ENCODE data around the gene MOV10L1. TPM values are rescaled to one million over a fixed set of nuclear protein-coding genes. Genes with fewer than 3 reads are reported as not detected.

The MOV10L1 gene
- total and polyA plus RNA-seq, 5 donors from 2014 or later = not detected

GRCh38 chr22:50104141-50104544 lies 14.3 kb downstream of the MOV10L1 start:
- Histone ChIP-seq H3K4me3 (ENCODE audit: low read depth, low read length) (no peak overlapping the region), H3K27ac (ENCODE audit: insufficient read depth, low read length, poor library complexity, severe bottlenecking) (no peak overlapping the region), H3K4me1 (ENCODE audit: control insufficient read depth, insufficient read depth, low read length, poor library complexity, severe bottlenecking) (peaks cover 6% of the 10 kb centered on the region), H3K9me3 (ENCODE audit: control insufficient read depth in 2 of 2, low read length in 2 of 2) (no peaks in the 10 kb centered on the region), H3K27me3 (ENCODE audit: control insufficient read depth, insufficient read depth, low read length) (no peaks in the 10 kb centered on the region), H3K36me3 (ENCODE audit: control insufficient read depth, insufficient read depth, low read length) (no peaks in the 10 kb centered on the region)
- no peak overlapping the region for H3K27ac Mint-ChIP-seq
- H3K9me3 Mint-ChIP-seq = no peaks in the 10 kb centered on the region
- DNase-seq (peak in 1 of 3 donors; percentile 14), ATAC-seq (ENCODE audit: low read depth in 2 of 2) (no peak)
- H3K27me3 Mint-ChIP-seq = peaks cover 24% of the 10 kb centered on the region
- no peak overlapping the region for H3K4me3 Mint-ChIP-seq
- no peaks in the 10 kb centered on the region for H3K36me3 Mint-ChIP-seq
- peaks cover 0 to 10% (median 8%) of the 10 kb centered on the region in 4 donors for H3K4me1 Mint-ChIP-seq

GRCh38 chr22:50105208-50106100 lies 15.6 kb downstream of the MOV10L1 start:
- Histone ChIP-seq H3K27me3 (ENCODE audit: control insufficient read depth, insufficient read depth, low read length) (no peaks in the 10 kb centered on the region), H3K27ac (ENCODE audit: insufficient read depth, low read length, poor library complexity, severe bottlenecking) (no peak overlapping the region), H3K4me1 (ENCODE audit: control insufficient read depth, insufficient read depth, low read length, poor library complexity, severe bottlenecking) (peaks cover 6% of the 10 kb centered on the region), H3K36me3 (ENCODE audit: control insufficient read depth, insufficient read depth, low read length) (no peaks in the 10 kb centered on the region), H3K9me3 (ENCODE audit: control insufficient read depth in 2 of 2, low read length in 2 of 2) (no peaks in the 10 kb centered on the region), H3K4me3 (ENCODE audit: low read depth, low read length) (peak overlapping the region; percentile 67)
- H3K36me3 Mint-ChIP-seq = no peaks in the 10 kb centered on the region
- ATAC-seq (ENCODE audit: low read depth in 2 of 2) (peak; percentile 74 to 79), DNase-seq (peak in 2 of 3 donors; percentile 29 to 85)
- H3K4me1 Mint-ChIP-seq = peaks cover 0 to 10% (median 8%) of the 10 kb centered on the region in 4 donors
- peak overlapping the region; percentile 17 to 49 (median 48) for H3K27ac Mint-ChIP-seq
- peaks cover 23% of the 10 kb centered on the region for H3K27me3 Mint-ChIP-seq
- peak overlapping the region in 3 of 4 donors; percentile 48 to 74 (median 69) for H3K4me3 Mint-ChIP-seq
- H3K9me3 Mint-ChIP-seq = no peaks in the 10 kb centered on the region

- no peak overlapping the region for H3K27ac Mint-ChIP-seq
- H3K27me3 Mint-ChIP-seq = peaks cover 18% of the 10 kb centered on the region
- H3K9me3 Mint-ChIP-seq = no peaks in the 10 kb centered on the region
- DNase-seq (no peak), ATAC-seq (ENCODE audit: low read depth in 2 of 2) (no peak)
- H3K4me3 Mint-ChIP-seq = no peak overlapping the region
- no peaks in the 10 kb centered on the region for H3K36me3 Mint-ChIP-seq
- H3K27me3 ChIP-seq (ENCODE audit: control insufficient read depth, insufficient read depth, low read length) = no peaks in the 10 kb centered on the region
- no peaks in the 10 kb centered on the region for H3K36me3 ChIP-seq (ENCODE audit: control insufficient read depth, insufficient read depth, low read length)
- peaks cover 6% of the 10 kb centered on the region for H3K4me1 ChIP-seq (ENCODE audit: control insufficient read depth, insufficient read depth, low read length, poor library complexity, severe bottlenecking)
- H3K4me1 Mint-ChIP-seq = peaks cover 0 to 13% (median 8%) of the 10 kb centered on the region in 4 donors
- no peaks in the 10 kb centered on the region for H3K9me3 ChIP-seq (ENCODE audit: control insufficient read depth in 2 of 2, low read length in 2 of 2)
- H3K4me3 ChIP-seq (ENCODE audit: low read depth, low read length) = no peak overlapping the region
- H3K27ac ChIP-seq (ENCODE audit: insufficient read depth, low read length, poor library complexity, severe bottlenecking) = no peak overlapping the region
These were observed 17.7 kb downstream of the MOV10L1 start for GRCh38 chr22:50107529-50107928.

- Mint-ChIP-seq H3K9me3 (no peaks in the 10 kb centered on the region), H3K36me3 (no peaks in the 10 kb centered on the region), H3K27ac (peak overlapping the region in 1 of 3 donors; percentile 1), H3K4me1 (peaks cover 0 to 7% (median 2%) of the 10 kb centered on the region in 4 donors), H3K27me3 (peaks cover 38% of the 10 kb centered on the region), H3K4me3 (no peak overlapping the region)
- Histone ChIP-seq H3K4me3 (ENCODE audit: low read depth, low read length) (no peak overlapping the region), H3K27me3 (ENCODE audit: control insufficient read depth, insufficient read depth, low read length) (no peaks in the 10 kb centered on the region), H3K27ac (ENCODE audit: insufficient read depth, low read length, poor library complexity, severe bottlenecking) (no peak overlapping the region), H3K9me3 (ENCODE audit: control insufficient read depth in 2 of 2, low read length in 2 of 2) (no peaks in the 10 kb centered on the region), H3K36me3 (ENCODE audit: control insufficient read depth, insufficient read depth, low read length) (no peaks in the 10 kb centered on the region), H3K4me1 (ENCODE audit: control insufficient read depth, insufficient read depth, low read length, poor library complexity, severe bottlenecking) (peaks cover 1% of the 10 kb centered on the region)
- no peak for DNase-seq
- no peak for ATAC-seq (ENCODE audit: low read depth in 2 of 2)
These were observed 21.2 kb downstream of the MOV10L1 start for GRCh38 chr22:50111056-50111455.

GRCh38 chr22:50112151-50113118 lies 22.6 kb downstream of the MOV10L1 start:
- DNase-seq (peak in 1 of 3 donors; percentile 17), ATAC-seq (ENCODE audit: low read depth in 2 of 2) (peak in 1 of 2 donors; percentile 12)
- no peaks in the 10 kb centered on the region for H3K36me3 ChIP-seq (ENCODE audit: control insufficient read depth, insufficient read depth, low read length)
- Mint-ChIP-seq H3K36me3 (no peaks in the 10 kb centered on the region), H3K27me3 (peaks cover 43% of the 10 kb centered on the region), H3K4me1 (peaks cover 0 to 7% (median 1%) of the 10 kb centered on the region in 4 donors), H3K4me3 (no peak overlapping the region), H3K27ac (peak overlapping the region in 1 of 3 donors; percentile 66), H3K9me3 (no peaks in the 10 kb centered on the region)
- no peak overlapping the region for H3K27ac ChIP-seq (ENCODE audit: insufficient read depth, low read length, poor library complexity, severe bottlenecking)
- H3K9me3 ChIP-seq (ENCODE audit: control insufficient read depth in 2 of 2, low read length in 2 of 2) = no peaks in the 10 kb centered on the region
- no peaks in the 10 kb centered on the region for H3K27me3 ChIP-seq (ENCODE audit: control insufficient read depth, insufficient read depth, low read length)
- no peaks in the 10 kb centered on the region for H3K4me1 ChIP-seq (ENCODE audit: control insufficient read depth, insufficient read depth, low read length, poor library complexity, severe bottlenecking)
- no peak overlapping the region for H3K4me3 ChIP-seq (ENCODE audit: low read depth, low read length)

GRCh38 chr22:50114221-50115021 lies 24.6 kb downstream of the MOV10L1 start:
- Mint-ChIP-seq H3K4me1 (peaks cover 0 to 7% (median 1%) of the 10 kb centered on the region in 4 donors), H3K36me3 (no peaks in the 10 kb centered on the region), H3K27me3 (peaks cover 40% of the 10 kb centered on the region), H3K9me3 (no peaks in the 10 kb centered on the region), H3K27ac (no peak overlapping the region), H3K4me3 (no peak overlapping the region)
- Histone ChIP-seq H3K4me1 (ENCODE audit: control insufficient read depth, insufficient read depth, low read length, poor library complexity, severe bottlenecking) (no peaks in the 10 kb centered on the region), H3K27me3 (ENCODE audit: control insufficient read depth, insufficient read depth, low read length) (peaks cover 2% of the 10 kb centered on the region), H3K4me3 (ENCODE audit: low read depth, low read length) (no peak overlapping the region), H3K9me3 (ENCODE audit: control insufficient read depth in 2 of 2, low read length in 2 of 2) (no peaks in the 10 kb centered on the region), H3K36me3 (ENCODE audit: control insufficient read depth, insufficient read depth, low read length) (no peaks in the 10 kb centered on the region), H3K27ac (ENCODE audit: insufficient read depth, low read length, poor library complexity, severe bottlenecking) (no peak overlapping the region)
- ATAC-seq (ENCODE audit: low read depth in 2 of 2) (no peak), DNase-seq (no peak)

- Histone ChIP-seq H3K9me3 (ENCODE audit: control insufficient read depth in 2 of 2, low read length in 2 of 2) (no peaks in the 10 kb centered on the region), H3K27me3 (ENCODE audit: control insufficient read depth, insufficient read depth, low read length) (peaks cover 3% of the 10 kb centered on the region), H3K36me3 (ENCODE audit: control insufficient read depth, insufficient read depth, low read length) (no peaks in the 10 kb centered on the region), H3K4me3 (ENCODE audit: low read depth, low read length) (no peak overlapping the region), H3K4me1 (ENCODE audit: control insufficient read depth, insufficient read depth, low read length, poor library complexity, severe bottlenecking) (no peaks in the 10 kb centered on the region), H3K27ac (ENCODE audit: insufficient read depth, low read length, poor library complexity, severe bottlenecking) (no peak overlapping the region)
- no peak overlapping the region for H3K4me3 Mint-ChIP-seq
- DNase-seq (no peak), ATAC-seq (ENCODE audit: low read depth in 2 of 2) (no peak)
- no peaks in the 10 kb centered on the region for H3K36me3 Mint-ChIP-seq
- H3K4me1 Mint-ChIP-seq = peaks cover 0 to 7% (median 1%) of the 10 kb centered on the region in 4 donors
- H3K9me3 Mint-ChIP-seq = no peaks in the 10 kb centered on the region
- no peak overlapping the region for H3K27ac Mint-ChIP-seq
- peaks cover 36% of the 10 kb centered on the region for H3K27me3 Mint-ChIP-seq
These were observed 25.9 kb downstream of the MOV10L1 start for GRCh38 chr22:50115693-50116092.
